GM23338 (cell line): ENCODE measurements around the gene PKLR. TPM values are rescaled to one million over a fixed set of nuclear protein-coding genes. Genes with fewer than 3 reads are reported as not detected.

Experiments used
- ATAC-seq: fragments of 200-7000 bp; cut with Tn5 transposase; 3 replicates; pipeline ENCODE4 v1.9.1; 2020
- DNase-seq: peaks from one replicate; pipeline ENCODE4 v3.0.0-alpha.2; 2015; ENCODE audit warnings: low spot score
- H2AFZ ChIP-seq: fragments of 200-600 bp; sonication (generic); 2 replicates; pipeline ENCODE4 v1.8.0; 2016; ENCODE audit warnings: antibody characterized with exemption, mild to moderate bottlenecking, moderate library complexity
- H3F3A ChIP-seq: fragments of 200-600 bp; sonication (generic); replicated peaks from 2 replicates; pipeline ENCODE4 v1.8.0; 2017; ENCODE audit warnings: antibody characterized with exemption, mixed run types, low read depth
- H3K27ac ChIP-seq: fragments of 200-600 bp; sonication (generic); 2 replicates; pipeline ENCODE4 v1.6.1; 2016; ENCODE audit warnings: low read depth
- H3K27me3 ChIP-seq: fragments of 200-600 bp; sonication (generic); 2 replicates; pipeline ENCODE4 v1.8.0; 2016; ENCODE audit warnings: mild to moderate bottlenecking, mixed run types, moderate library complexity; ENCODE audit not compliant: insufficient read depth
- H3K36me3 ChIP-seq: fragments of 200-600 bp; sonication (generic); 2 replicates; pipeline ENCODE4 v1.8.0; 2016; ENCODE audit warnings: mild to moderate bottlenecking; ENCODE audit not compliant: insufficient read depth
- H3K4me1 ChIP-seq: fragments of 200-600 bp; sonication (generic); 2 replicates; pipeline ENCODE4 v1.8.0; 2016; ENCODE audit warnings: mild to moderate bottlenecking, moderate library complexity; ENCODE audit not compliant: insufficient read depth
- H3K4me2 ChIP-seq: fragments of 200-600 bp; sonication (generic); 2 replicates; pipeline ENCODE4 v1.7.1; 2017; ENCODE audit warnings: mixed run types
- H3K4me3 ChIP-seq: fragments of 200-600 bp; sonication (generic); 2 replicates; pipeline ENCODE4 v1.6.1; 2016; ENCODE audit warnings: mixed run types
- H3K79me2 ChIP-seq: fragments of 200-600 bp; sonication (generic); replicated peaks from 2 replicates; pipeline ENCODE4 v1.8.0; 2017; ENCODE audit warnings: mild to moderate bottlenecking; ENCODE audit not compliant: insufficient read depth
- H3K9me2 ChIP-seq: fragments of 200-600 bp; sonication (generic); 2 replicates; pipeline ENCODE4 v1.8.0; 2017; ENCODE audit not compliant: insufficient read depth
- H4K20me1 ChIP-seq: fragments of 200-600 bp; sonication (generic); replicated peaks from 2 replicates; pipeline ENCODE4 v1.8.0; 2017; ENCODE audit warnings: mild to moderate bottlenecking; ENCODE audit not compliant: insufficient read depth
- H3K27ac Mint-ChIP-seq: 2 replicates; pipeline ENCODE4 v1.8.0; 2020; ENCODE audit warnings: inconsistent platforms, mild to moderate bottlenecking, moderate library complexity, mixed read lengths
- H3K27me3 Mint-ChIP-seq: 3 replicates; pipeline ENCODE4 v1.8.0; 2022; ENCODE audit warnings: low read depth, mild to moderate bottlenecking, moderate library complexity, mixed read lengths, inconsistent platforms; ENCODE audit not compliant: insufficient read depth, poor library complexity
- H3K36me3 Mint-ChIP-seq: 3 replicates; pipeline ENCODE4 v1.8.0; 2021; ENCODE audit warnings: low read depth, mild to moderate bottlenecking, inconsistent platforms, moderate library complexity, mixed read lengths
- H3K4me1 Mint-ChIP-seq: 3 replicates; pipeline ENCODE4 v1.8.0; 2020; ENCODE audit warnings: mild to moderate bottlenecking, inconsistent platforms, mixed read lengths
- H3K4me3 Mint-ChIP-seq: 3 replicates; pipeline ENCODE4 v1.8.0; 2021; ENCODE audit warnings: moderate library complexity, mild to moderate bottlenecking, inconsistent platforms, mixed read lengths
- H3K9me3 Mint-ChIP-seq: 3 replicates; pipeline ENCODE4 v1.8.0; 2020; ENCODE audit warnings: moderate library complexity, mild to moderate bottlenecking, inconsistent platforms, mixed read lengths
- CREB1 ChIP-seq: fragments of 250-450 bp; sonication (Bioruptor Pico); IDR thresholded peaks from 2 replicates; pipeline ENCODE4 v1.5.0; 2020; ENCODE audit warnings: low read depth, mild to moderate bottlenecking, moderate library complexity
- CTCF ChIP-seq, 2 experiments: fragments of 200-600 bp in 1 of 2; sonication (generic) in 1 of 2; conservative IDR thresholded peaks; 2 replicates each; pipeline versions ENCODE4 v1.5.1 to v1.6.1; 2016 to 2017; ENCODE audit warnings: antibody characterized with exemption in 2 of 2, low read depth in 2 of 2, mild to moderate bottlenecking in 2 of 2, moderate library complexity in 1 of 2
- ETS1 ChIP-seq: IDR thresholded peaks from 2 replicates; pipeline ENCODE4 v1.6.1; 2016; ENCODE audit warnings: antibody characterized with exemption
- EZH2 ChIP-seq: fragments of 200-600 bp; sonication (generic); IDR thresholded peaks from one replicate; pipeline ENCODE4 v1.8.0; 2017; ENCODE audit warnings: antibody characterized with exemption, mild to moderate bottlenecking, low read depth; ENCODE audit not compliant: unreplicated experiment
- EZH2phosphoT487 ChIP-seq: fragments of 200-600 bp; sonication (generic); IDR thresholded peaks from one replicate; pipeline ENCODE4 v1.8.1; 2018; ENCODE audit warnings: antibody characterized with exemption; ENCODE audit not compliant: unreplicated experiment
- JUNB ChIP-seq: IDR thresholded peaks from one replicate; pipeline ENCODE4 v1.6.1; 2016; ENCODE audit warnings: antibody characterized with exemption; ENCODE audit not compliant: unreplicated experiment
- NANOG ChIP-seq: IDR thresholded peaks from 2 replicates; pipeline ENCODE4 v1.6.1; 2016; ENCODE audit warnings: antibody characterized with exemption, borderline replicate concordance
- POLR2AphosphoS5 ChIP-seq: IDR thresholded peaks from 2 replicates; pipeline ENCODE4 v1.6.1; 2016; ENCODE audit warnings: antibody characterized with exemption, low read depth
- REST ChIP-seq: IDR thresholded peaks from one replicate; pipeline ENCODE4 v1.6.1; 2018; ENCODE audit warnings: antibody characterized with exemption; ENCODE audit not compliant: unreplicated experiment
- STAT1 ChIP-seq: IDR thresholded peaks from one replicate; pipeline ENCODE4 v1.6.1; 2016; ENCODE audit warnings: antibody characterized with exemption; ENCODE audit not compliant: unreplicated experiment
- ZNF114 ChIP-seq: fragments of 250-450 bp; sonication (Bioruptor Pico); IDR thresholded peaks from 2 replicates; pipeline ENCODE4 v1.5.0; 2020; ENCODE audit warnings: mild to moderate bottlenecking, moderate library complexity
- ZNF331 ChIP-seq: fragments of 250-450 bp; sonication (Bioruptor Pico); IDR thresholded peaks from 2 replicates; pipeline ENCODE4 v1.5.0; 2020; ENCODE audit warnings: low read depth, mild to moderate bottlenecking, moderate library complexity
- ZNF462 ChIP-seq: fragments of 250-450 bp; sonication (Bioruptor Pico); IDR thresholded peaks from 2 replicates; pipeline ENCODE4 v1.5.0; 2020; ENCODE audit warnings: mild to moderate bottlenecking, moderate library complexity
- polyA plus RNA-seq: library from polyadenylated mRNA; unstranded; fragments of >200 nt; fragmentation: Nextera tagmentation; extraction: Ambion mirVana; gene quantifications from 2 replicates; pipeline ENCODE4 v1.2.1, GENCODE V29; 2016
- total RNA-seq: library from RNA; depleted of rRNA; stranded (reverse); fragments of >200 nt; shearing (Covaris generic); gene quantifications from 2 replicates; pipeline ENCODE4 v1.2.3, GENCODE V29; 2014

The PKLR gene
- total and polyA plus RNA-seq, 2 experiments from 2014 or later: 2.0 to 3.7 TPM

GRCh38 chr1:155287987-155288543 lies 13.2 kb downstream of the PKLR start:
- no peaks in the 10 kb centered on the region; the same call in 2 of the 3 replicates for H3K36me3 Mint-ChIP-seq
- H3K27me3 ChIP-seq: 0 out of 2 replicates have a peak, but pooled peaks cover under 1% of the 10 kb centered on the region
- H3K9me3 Mint-ChIP-seq: no peaks in the 10 kb centered on the region
- H3K4me1 ChIP-seq: no peaks in the 10 kb centered on the region
- H3K9me2 ChIP-seq: no peaks in the 10 kb centered on the region
- peaks cover 7% of the 10 kb centered on the region for H3K27me3 Mint-ChIP-seq
- TF ChIP-seq ETS1: no peak
- no peak for TF ChIP-seq EZH2phosphoT487
- TF ChIP-seq ZNF331 (CRISPR knock-in tag): no peak
- no peak for TF ChIP-seq ZNF114 (CRISPR knock-in tag)
- no peak for TF ChIP-seq CTCF (conservative IDR thresholded peaks at IDR 0.05; ENCODE audit: low read depth in 2 of 2)
- TF ChIP-seq EZH2: no peak
- no peak for TF ChIP-seq NANOG
- TF ChIP-seq CREB1 (CRISPR knock-in tag): no peak
- no peak for TF ChIP-seq REST
- no peak for TF ChIP-seq ZNF462 (CRISPR knock-in tag)
- TF ChIP-seq JUNB: no peak
- TF ChIP-seq STAT1: no peak
- no peak for TF ChIP-seq POLR2AphosphoS5
- H3K4me2 ChIP-seq: no peak overlapping the region
- DNase-seq (no peak), ATAC-seq (no peak; the same call in 2 of the 3 replicates)
- no peak overlapping the region for H3K4me3 Mint-ChIP-seq
- H3K27ac ChIP-seq: no peak overlapping the region
- H3K36me3 ChIP-seq: no peaks in the 10 kb centered on the region
- no peaks in the 10 kb centered on the region; the same call in 1 of the 2 replicates for H4K20me1 ChIP-seq
- no peaks in the 10 kb centered on the region; the same call in 2 of the 3 replicates for H3K4me1 Mint-ChIP-seq
- H3K27ac Mint-ChIP-seq: no peak overlapping the region
- no peak overlapping the region for H2AFZ ChIP-seq
- no peak overlapping the region for H3K4me3 ChIP-seq
- no peaks in the 10 kb centered on the region for H3F3A ChIP-seq
- no peaks in the 10 kb centered on the region for H3K79me2 ChIP-seq
